Astrocyte of the spinal cord (primary cell): ENCODE results near the gene DNAJA2.

ENCODE experiments used
- DNase-seq: peaks from one replicate; pipeline ENCODE4 v3.0.0; 2011; ENCODE audit warnings: low read depth, low spot score
- H3K4me3 ChIP-seq: 2 replicates; pipeline ENCODE4 v1.5.1; 2011; ENCODE audit warnings: low read depth, mild to moderate bottlenecking, low read length, moderate library complexity
- in situ Hi-C: cut with HindIII; loops from 2 replicates; pipeline ENCODE4 v1.10.0; 2017; ENCODE audit warnings: low sequenced_read_pairs
- TF ChIP-seq, protein P1 (sequence below): IDR thresholded peaks from 2 replicates; pipeline ENCODE4 v1.5.1; 2012; ENCODE audit warnings: low read depth, mild to moderate bottlenecking, low read length, inconsistent platforms

The DNAJA2 gene

GRCh38 chr16:46976550-46976949, 3.1 kb upstream of the DNAJA2 start:
- in situ Hi-C loops = no loop called here
- DNase-seq = no peak
- TF ChIP-seq, protein P1, sequence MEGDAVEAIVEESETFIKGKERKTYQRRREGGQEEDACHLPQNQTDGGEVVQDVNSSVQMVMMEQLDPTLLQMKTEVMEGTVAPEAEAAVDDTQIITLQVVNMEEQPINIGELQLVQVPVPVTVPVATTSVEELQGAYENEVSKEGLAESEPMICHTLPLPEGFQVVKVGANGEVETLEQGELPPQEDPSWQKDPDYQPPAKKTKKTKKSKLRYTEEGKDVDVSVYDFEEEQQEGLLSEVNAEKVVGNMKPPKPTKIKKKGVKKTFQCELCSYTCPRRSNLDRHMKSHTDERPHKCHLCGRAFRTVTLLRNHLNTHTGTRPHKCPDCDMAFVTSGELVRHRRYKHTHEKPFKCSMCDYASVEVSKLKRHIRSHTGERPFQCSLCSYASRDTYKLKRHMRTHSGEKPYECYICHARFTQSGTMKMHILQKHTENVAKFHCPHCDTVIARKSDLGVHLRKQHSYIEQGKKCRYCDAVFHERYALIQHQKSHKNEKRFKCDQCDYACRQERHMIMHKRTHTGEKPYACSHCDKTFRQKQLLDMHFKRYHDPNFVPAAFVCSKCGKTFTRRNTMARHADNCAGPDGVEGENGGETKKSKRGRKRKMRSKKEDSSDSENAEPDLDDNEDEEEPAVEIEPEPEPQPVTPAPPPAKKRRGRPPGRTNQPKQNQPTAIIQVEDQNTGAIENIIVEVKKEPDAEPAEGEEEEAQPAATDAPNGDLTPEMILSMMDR = no peak
- H3K4me3 ChIP-seq = no peak overlapping the region

DNA sequence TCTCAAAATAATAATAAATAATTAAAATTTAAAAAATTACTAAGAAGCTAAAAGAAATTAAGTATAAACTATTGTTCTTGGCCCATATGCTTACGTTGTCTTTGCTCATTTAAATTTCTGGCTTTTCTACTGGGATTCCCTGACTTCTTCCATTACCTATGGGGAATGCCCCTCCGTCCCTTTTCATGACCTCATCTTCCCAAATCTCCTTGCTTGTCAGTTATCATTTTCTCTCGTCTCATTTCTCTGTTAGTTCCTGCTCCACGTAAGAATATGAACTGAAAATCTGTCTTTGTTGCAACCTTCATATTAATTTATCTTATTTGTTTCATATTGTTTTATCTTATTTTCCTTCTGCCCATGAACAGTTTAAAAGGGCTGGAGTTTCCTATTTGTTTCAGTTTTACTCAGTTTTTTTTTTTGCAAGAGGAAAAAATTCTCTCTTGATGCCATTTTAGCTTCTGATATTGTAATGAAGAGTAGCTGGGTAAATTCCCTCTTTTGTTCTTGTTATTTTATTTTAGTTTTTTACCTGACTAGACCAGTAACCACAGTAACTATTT, 2.5 kb upstream of the DNAJA2 start:
- in situ Hi-C loops = no loop called here
- TF ChIP-seq, protein P1 = no peak
- no peak for DNase-seq
- H3K4me3 ChIP-seq = no peak overlapping the region

- in situ Hi-C loops = no loop called here
- H3K4me3 ChIP-seq = no peak overlapping the region
- DNase-seq = no peak
- TF ChIP-seq, protein P1 = no peak
Observed at GRCh38 chr16:46975165-46975564, 1.7 kb upstream of the DNAJA2 start.

- no peak for DNase-seq
- in situ Hi-C loops = no loop called here
- H3K4me3 ChIP-seq = peak overlapping the region; percentile 83
- TF ChIP-seq, protein P1 = no peak
Observed at GRCh38 chr16:46974352-46974751, 878 bp upstream of the DNAJA2 start.

DNA sequence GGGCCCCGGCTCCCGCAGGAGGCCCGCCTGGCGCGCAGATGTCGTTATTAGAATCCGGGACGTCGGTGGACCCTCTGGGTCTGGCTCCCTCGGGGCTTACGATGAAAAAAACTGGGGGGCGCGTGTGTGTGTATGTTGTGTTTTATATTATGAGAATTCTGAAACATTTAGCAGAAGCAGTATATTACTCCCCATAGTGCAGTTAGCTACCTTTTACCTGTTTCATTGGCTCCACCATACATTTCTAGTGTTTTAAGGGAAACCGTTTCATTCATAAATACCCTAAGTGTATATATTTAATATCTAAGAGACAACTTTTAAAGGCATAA, 486 bp upstream of the DNAJA2 start:
- no peak for DNase-seq
- in situ Hi-C loops = no loop called here
- TF ChIP-seq, protein P1 = no peak
- H3K4me3 ChIP-seq = peak overlapping the region; percentile 83

DNA sequence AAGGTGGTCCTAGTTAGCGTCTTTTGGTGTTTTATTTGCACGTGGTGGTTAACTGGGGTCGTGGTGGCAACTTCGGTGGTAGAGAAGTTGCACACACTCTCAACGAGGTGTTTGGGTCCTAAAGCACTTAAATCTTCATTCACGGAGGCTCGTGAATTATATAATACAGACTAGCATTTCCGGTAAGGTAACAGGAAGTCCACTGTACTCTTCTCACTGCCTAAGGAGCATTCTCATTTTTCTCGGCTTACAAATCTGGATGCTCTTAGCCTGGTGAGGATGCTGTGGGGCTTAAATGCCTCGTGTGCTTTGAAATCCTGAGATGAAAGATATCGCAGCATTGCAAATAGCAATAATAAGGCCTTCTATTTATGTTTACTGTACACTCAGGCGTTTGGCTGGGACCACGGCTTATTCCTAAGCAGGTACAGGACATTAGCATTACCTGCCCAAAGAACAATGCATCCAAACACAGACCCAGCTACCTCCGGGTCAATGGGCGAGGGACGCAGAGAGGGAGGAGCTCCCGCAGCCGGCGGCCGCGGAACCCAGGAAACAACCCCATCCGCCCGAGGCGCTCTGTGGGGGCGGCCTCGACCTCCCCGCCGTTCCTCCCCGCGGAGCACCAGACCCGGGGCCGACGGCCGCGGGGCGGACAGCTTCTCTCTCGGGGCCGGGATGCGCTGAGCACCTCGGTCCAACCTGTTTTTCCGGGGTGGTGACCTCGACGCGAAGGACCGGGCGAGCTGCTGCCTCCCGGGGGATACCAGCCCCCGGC, 856 bp downstream of the DNAJA2 start:
- H3K4me3 ChIP-seq = peak overlapping the region; percentile 83
- in situ Hi-C loops = no loop called here
- peak; percentile 25 for DNase-seq
- TF ChIP-seq, protein P1 = no peak
